Thyroid gland (tissue), 4 donors: Measurements from ENCODE around the gene LGALS12. TPM values are rescaled to one million over a fixed set of nuclear protein-coding genes. Genes with fewer than 3 reads are reported as not detected.

ENCODE experiments used
- DNase-seq, 2 donors: peaks; one replicate each; pipeline ENCODE4 v3.0.0-alpha.2; 2019
- H3K27ac ChIP-seq, 3 donors: fragments of 200-600 bp; sonication (generic); 1 replicate in 2 of 3; 2 replicates in 1 of 3; pipeline ENCODE4 v1.5.1; 2016 to 2019; ENCODE audit warnings: mild to moderate bottlenecking in 1 of 3, moderate library complexity in 1 of 3
- H3K27me3 ChIP-seq: fragments of 200-600 bp; sonication (generic); one replicate; pipeline ENCODE4 v1.5.1; 2019
- H3K36me3 ChIP-seq, 2 donors: fragments of 200-600 bp; sonication (generic); one replicate each; pipeline ENCODE4 v1.5.1; 2016 to 2019
- H3K4me1 ChIP-seq, 2 donors: fragments of 200-600 bp; sonication (generic); one replicate each; pipeline ENCODE4 v1.5.1; 2017 to 2019
- H3K4me3 ChIP-seq, 3 donors: fragments of 200-600 bp; sonication (generic); replicated peaks in 1 of 3; 1 replicate in 2 of 3; 2 replicates in 1 of 3; pipeline ENCODE4 v1.5.1; 2016; ENCODE audit warnings: mild to moderate bottlenecking in 1 of 3
- H3K9me3 ChIP-seq: fragments of 200-600 bp; sonication (generic); one replicate; pipeline ENCODE4 v1.5.1; 2017
- CTCF ChIP-seq, 6 experiments: fragments of 200-600 bp in 3 of 6; fragments of 450-650 bp in 3 of 6; sonication (generic) in 3 of 6; IDR thresholded peaks; one replicate each; pipeline ENCODE4 v1.5.1; 2016 to 2019; ENCODE audit warnings: antibody characterized with exemption in 6 of 6, mild to moderate bottlenecking in 2 of 6, inconsistent platforms in 1 of 6, moderate library complexity in 1 of 6
- POLR2A ChIP-seq, 2 donors: fragments of 450-650 bp; IDR thresholded peaks; one replicate each; pipeline ENCODE4 v1.6.1; 2017; ENCODE audit warnings: antibody characterized with exemption in 2 of 2, mild to moderate bottlenecking in 2 of 2, moderate library complexity in 1 of 2
- WGBS, 2 donors: methylation state at CpG; one replicate each; pipeline ENCODE4 v1.1.5; 2017; 5-methylcytosine and 5-hydroxymethylcytosine counted together
- intact Hi-C: fragments of 100-400 bp; cut with DNase I; formaldehyde crosslinking; loops from one replicate; pipeline ENCODE4 v1.15.1; 2023
- total RNA-seq, 4 donors: library from RNA; depleted of rRNA; stranded (reverse); fragments of >200 nt; gene quantifications; one replicate each; pipeline ENCODE4 v1.2.3, GENCODE V29; 2016

Gene LGALS12
- total RNA-seq = under 1 TPM in 1 of 4 donors, not detected in 3; 0.94 TPM

DNA sequence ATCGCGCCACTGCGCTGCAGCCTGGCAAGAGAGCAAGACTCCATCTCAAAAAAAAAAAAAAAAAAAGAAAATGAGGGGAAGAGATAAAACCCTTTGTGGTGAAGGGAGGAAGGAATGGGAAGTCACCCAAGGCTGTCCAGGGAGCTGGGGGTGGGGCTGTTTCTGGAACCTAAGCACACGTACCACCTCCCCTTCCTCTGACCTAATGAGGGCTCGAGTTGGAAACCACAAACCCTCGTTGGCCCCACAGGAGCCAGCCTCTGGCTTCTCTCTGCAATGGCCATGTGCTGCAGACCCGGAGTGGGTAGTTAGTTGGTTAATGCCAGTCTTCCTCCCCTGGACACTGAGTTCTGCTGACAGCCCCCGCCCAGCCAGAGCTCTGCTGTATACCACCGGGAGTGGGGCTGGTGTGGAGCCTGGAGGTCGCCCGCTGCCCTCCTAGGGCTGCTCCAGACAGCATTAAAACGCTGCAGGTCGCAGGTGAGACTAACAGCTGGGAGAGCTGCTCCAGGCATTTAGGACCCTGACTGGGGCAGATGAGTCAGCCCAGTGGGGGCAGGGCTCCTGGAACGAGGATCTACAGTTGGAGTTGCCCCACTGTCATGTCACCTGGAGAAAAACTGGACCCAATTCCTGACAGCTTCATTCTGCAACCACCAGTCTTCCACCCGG is at the start of gene LGALS12:
TSS of gene LGALS12 (plus strand) at position 228 of the 672 bp plus-strand sequence. CDS start at position 603, 375 bp downstream.
- intact Hi-C loops = no loop called here
- 73% methylated on average over 12 to 15 of the region's 15 CpGs for WGBS, 2 donors
- H3K36me3 ChIP-seq = no peaks in the 10 kb centered on the region

DNA sequence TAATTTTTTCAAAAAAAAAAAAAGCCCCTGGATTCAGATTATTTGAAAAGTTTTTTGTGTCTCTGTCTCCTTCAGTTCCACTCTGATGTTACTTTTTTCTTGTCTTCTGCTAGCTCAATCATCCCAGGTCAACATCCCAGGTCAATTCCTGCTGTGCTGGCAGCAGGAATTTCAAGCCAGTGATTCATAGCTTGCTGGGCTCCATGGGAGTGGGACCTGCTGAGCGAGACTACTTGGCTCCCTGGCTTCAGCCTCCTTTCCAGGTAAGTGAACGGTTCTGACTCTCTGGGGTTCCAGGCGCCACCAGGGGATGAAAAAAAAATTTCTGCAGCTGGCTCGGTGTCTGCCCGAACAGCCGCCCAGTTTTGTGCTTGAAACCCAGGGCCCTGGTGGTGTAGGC is 46.3 kb upstream of the LGALS12 start:
- TF ChIP-seq CTCF (IDR thresholded peaks at IDR 0.05) (no peak), POLR2A (IDR thresholded peaks at IDR 0.05) (no peak)
- no peaks in the 10 kb centered on the region for H3K27me3 ChIP-seq
- 49 to 60% methylated on average over 6 of the region's 6 CpGs for whole genome bisulfite sequencing, 2 donors
- intact Hi-C loops = no loop called here
- no peaks in the 10 kb centered on the region for H3K4me1 ChIP-seq
- no peak overlapping the region for H3K27ac ChIP-seq
- no peaks in the 10 kb centered on the region for H3K36me3 ChIP-seq
- no peak overlapping the region for H3K4me3 ChIP-seq
- no peak for DNase-seq
- no peaks in the 10 kb centered on the region for H3K9me3 ChIP-seq

More for the DNA sequence above, at the start of gene LGALS12:
- Histone ChIP-seq H3K27me3 (no peaks in the 10 kb centered on the region), H3K27ac (no peak within 1 kb of the TSS), H3K4me1 (peaks cover 0 to 15% of the 10 kb centered on the region in 2 donors), H3K4me3 (no peak within 1 kb of the TSS), H3K9me3 (no peaks in the 10 kb centered on the region)
- no peak for DNase-seq
- TF ChIP-seq POLR2A (IDR thresholded peaks at IDR 0.05) = no peak
- no peak for TF ChIP-seq CTCF (IDR thresholded peaks at IDR 0.05)

DNA sequence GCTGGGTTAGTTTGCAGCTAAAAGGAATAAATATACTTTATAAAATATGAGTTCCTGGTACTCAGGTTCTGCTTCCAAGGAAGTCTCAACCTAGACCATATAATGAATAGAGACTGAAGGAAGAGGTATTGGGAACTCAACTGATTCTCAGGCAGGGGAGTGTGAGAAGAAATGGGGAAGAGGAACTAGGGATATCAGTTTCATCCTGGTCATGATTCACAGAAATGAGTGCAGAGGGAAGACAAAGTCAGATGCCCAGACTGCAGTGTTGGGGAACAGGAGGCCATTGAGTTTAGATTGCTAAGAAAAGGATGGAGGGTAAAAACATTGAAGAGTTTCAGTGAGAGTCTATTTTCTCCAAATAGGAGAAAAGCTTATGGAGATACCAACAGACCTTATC is 43.7 kb upstream of the LGALS12 start:
- Histone ChIP-seq H3K27me3 (no peaks in the 10 kb centered on the region), H3K4me1 (no peaks in the 10 kb centered on the region), H3K9me3 (no peaks in the 10 kb centered on the region), H3K27ac (no peak overlapping the region), H3K36me3 (no peaks in the 10 kb centered on the region), H3K4me3 (no peak overlapping the region)
- intact Hi-C loops = no loop called here
- DNase-seq = no peak
- TF ChIP-seq POLR2A (IDR thresholded peaks at IDR 0.05) = no peak
- TF ChIP-seq CTCF (IDR thresholded peaks at IDR 0.05) = no peak

GRCh38 chr11:63470311-63470710 is 35.6 kb upstream of the LGALS12 start:
- H3K4me3 ChIP-seq = no peak overlapping the region
- WGBS, 2 donors = 73% methylated on average over 3 of the region's 3 CpGs
- H3K9me3 ChIP-seq = no peaks in the 10 kb centered on the region
- H3K27me3 ChIP-seq = no peaks in the 10 kb centered on the region
- no peak overlapping the region for H3K27ac ChIP-seq
- intact Hi-C loops = no loop called here
- no peaks in the 10 kb centered on the region for H3K36me3 ChIP-seq
- TF ChIP-seq CTCF (IDR thresholded peaks at IDR 0.05) (no peak), POLR2A (IDR thresholded peaks at IDR 0.05) (no peak)
- DNase-seq = no peak
- H3K4me1 ChIP-seq = no peaks in the 10 kb centered on the region

DNA sequence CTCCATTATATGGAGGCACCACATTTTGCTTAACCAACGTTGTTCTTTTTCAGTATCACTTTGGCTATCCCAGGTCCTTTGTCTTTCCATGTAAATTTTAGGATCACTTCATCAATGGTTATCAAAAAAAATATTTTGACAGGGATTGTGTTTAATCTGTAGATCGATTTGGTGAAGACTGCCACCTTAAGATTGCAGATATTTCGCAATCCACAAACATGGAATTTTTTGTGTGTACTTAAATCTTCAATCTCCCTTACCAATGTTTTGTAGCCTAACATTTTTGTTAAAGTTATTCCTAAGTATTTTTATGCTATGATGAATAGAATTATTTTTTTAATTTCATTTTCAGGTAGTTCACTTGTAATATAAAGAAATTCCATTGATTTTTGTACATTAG is 33.5 kb upstream of the LGALS12 start:
- Histone ChIP-seq H3K4me3 (no peak overlapping the region), H3K36me3 (no peaks in the 10 kb centered on the region), H3K4me1 (no peaks in the 10 kb centered on the region), H3K27ac (no peak overlapping the region), H3K27me3 (no peaks in the 10 kb centered on the region), H3K9me3 (no peaks in the 10 kb centered on the region)
- intact Hi-C loops = no loop called here
- TF ChIP-seq CTCF (IDR thresholded peaks at IDR 0.05) (no peak), POLR2A (IDR thresholded peaks at IDR 0.05) (no peak)
- WGBS, 2 donors = 80 to 86% methylated on average over 3 of the region's 3 CpGs
- no peak for DNase-seq
